HepG2 (cell line): Measurements from ENCODE around the gene IL17F. TPM values are rescaled to one million over a fixed set of nuclear protein-coding genes. Genes with fewer than 3 reads are reported as not detected.

ENCODE experiments used
- BRD4 ChIP-seq: sonication (generic); formaldehyde crosslinking; IDR thresholded peaks from 2 replicates; pipeline ENCODE4 v1.4.0; 2020; ENCODE audit warnings: missing genetic modification reagents
- CREBL2 ChIP-seq: sonication (generic); formaldehyde crosslinking; IDR thresholded peaks from 2 replicates; pipeline ENCODE4 v1.8.1; 2023; ENCODE audit warnings: missing genetic modification reagents, mild to moderate bottlenecking, borderline replicate concordance
- FUBP1 ChIP-seq: sonication (generic); formaldehyde crosslinking; IDR thresholded peaks from 2 replicates; pipeline ENCODE4 v1.5.1; 2020; ENCODE audit warnings: missing genetic modification reagents, mild to moderate bottlenecking, borderline replicate concordance
- MAX ChIP-seq: IDR thresholded peaks from 2 replicates; pipeline ENCODE4 v1.6.1; 2012; ENCODE audit warnings: inconsistent platforms
- NCOA1 ChIP-seq: sonication (generic); formaldehyde crosslinking; IDR thresholded peaks from 2 replicates; pipeline ENCODE4 v1.9.0; 2021; ENCODE audit warnings: missing genetic modification reagents
- REST ChIP-seq, 2 experiments: IDR thresholded peaks; 2 replicates each; pipeline ENCODE4 v1.6.1; 2011 to 2012; ENCODE audit warnings: low read length in 2 of 2, borderline replicate concordance in 1 of 2, low read depth in 1 of 2, mild to moderate bottlenecking in 1 of 2, moderate library complexity in 1 of 2
- SPEN ChIP-seq: sonication (generic); formaldehyde crosslinking; IDR thresholded peaks from 2 replicates; pipeline ENCODE4 v1.5.1; 2020; ENCODE audit warnings: low read depth, mild to moderate bottlenecking, missing genetic modification reagents
- STAG1 ChIP-seq: sonication (generic); formaldehyde crosslinking; IDR thresholded peaks from 2 replicates; pipeline ENCODE4 v1.4.0; 2020; ENCODE audit warnings: missing genetic modification reagents
- THAP9 ChIP-seq: sonication (generic); formaldehyde crosslinking; IDR thresholded peaks from 2 replicates; pipeline ENCODE4; 2020; ENCODE audit warnings: missing genetic modification reagents, mild to moderate bottlenecking, borderline replicate concordance
- XRCC5 ChIP-seq: fragments of 200-400 bp; formaldehyde crosslinking; optimal IDR thresholded peaks from 2 replicates; pipeline ENCODE3; 2017; ENCODE audit warnings: mild to moderate bottlenecking, low read length
- ZFP36 ChIP-seq: fragments of 150-350 bp; IDR thresholded peaks from 2 replicates; pipeline ENCODE4 v1.6.1; 2018; ENCODE audit warnings: borderline replicate concordance, low read length, low read depth; ENCODE audit not compliant: partially characterized antibody
- ZFP36L1 ChIP-seq: sonication (generic); formaldehyde crosslinking; IDR thresholded peaks from 2 replicates; pipeline ENCODE4 v1.8.0; 2022; ENCODE audit warnings: mild to moderate bottlenecking, missing genetic modification reagents, moderate library complexity
- ZFY ChIP-seq: sonication (generic); formaldehyde crosslinking; IDR thresholded peaks from 2 replicates; pipeline ENCODE4 v1.4.0; 2020; ENCODE audit warnings: missing genetic modification reagents
- ZNF280D ChIP-seq: sonication (generic); formaldehyde crosslinking; IDR thresholded peaks from 2 replicates; pipeline ENCODE4 v1.5.1; 2020; ENCODE audit warnings: mild to moderate bottlenecking, missing genetic modification reagents
- ZNF564 ChIP-seq: sonication (generic); formaldehyde crosslinking; IDR thresholded peaks from 2 replicates; pipeline ENCODE4 v1.8.1; 2023; ENCODE audit warnings: mild to moderate bottlenecking, missing genetic modification reagents
- polyA plus RNA-seq, 8 experiments: library from polyadenylated mRNA; depleted of rRNA in 3 of 8; stranded (reverse) in 7 of 8; unstranded in 1 of 8; fragments of >200 nt; fragmentation: Illumina TruSeq in 4 of 8; extraction: Trizol in 4 of 8; gene quantifications; 2 replicates each; pipeline versions ENCODE4 v1.2.1 to v1.2.3, GENCODE V29; 2011 to 2016; ENCODE audit warnings: low read depth in 4 of 8, missing spikeins in 1 of 8, mixed read lengths in 1 of 8; ENCODE audit not compliant: insufficient read depth in 1 of 8
- total RNA-seq, 5 experiments: library from RNA; depleted of rRNA; stranded (reverse); fragments of >200 nt; fragmentation: Illumina TruSeq; extraction: Trizol; gene quantifications; 2 replicates each; pipeline ENCODE4 v1.2.3, GENCODE V29; 2016; ENCODE audit warnings: low read depth in 1 of 5

The IL17F gene
- total and polyA plus RNA-seq, 2 of the 13 experiments (the other 11 are each of a cell fraction or from before 2014, with no cell fraction given) = not detected

- TF ChIP-seq FUBP1 = no peak
- TF ChIP-seq BRD4 (CRISPR knock-in tag) = no peak
- TF ChIP-seq NCOA1 (CRISPR knock-in tag) = no peak
- TF ChIP-seq SPEN (CRISPR knock-in tag) = no peak
- TF ChIP-seq CREBL2 (CRISPR knock-in tag) = no peak
- peak; percentile 85 for TF ChIP-seq STAG1 (CRISPR knock-in tag)
- no peak for TF ChIP-seq ZNF564 (CRISPR knock-in tag)
- no peak for TF ChIP-seq ZFY (CRISPR knock-in tag)
- no peak for TF ChIP-seq REST (IDR thresholded peaks at IDR 0.05; ENCODE audit: borderline replicate concordance in 1 of 2, low read depth in 1 of 2, low read length in 2 of 2)
- no peak for TF ChIP-seq ZFP36
- TF ChIP-seq THAP9 (CRISPR knock-in tag) = no peak
- no peak for TF ChIP-seq ZNF280D (CRISPR knock-in tag)
- TF ChIP-seq XRCC5 = peak; percentile 50
- no peak for TF ChIP-seq MAX
- no peak for TF ChIP-seq ZFP36L1 (CRISPR knock-in tag)
These were observed 10.1 kb downstream of the IL17F start (continued) for GRCh38 chr6:52233975-52234823.
